ENCODE measurements around the gene ZNF428.
"Not testable (repeated sequence)": the region's sequence is repeated elsewhere in the genome, so short reads cannot be mapped to it uniquely, and the experiment has no call there.

Gene ZNF428

DNA sequence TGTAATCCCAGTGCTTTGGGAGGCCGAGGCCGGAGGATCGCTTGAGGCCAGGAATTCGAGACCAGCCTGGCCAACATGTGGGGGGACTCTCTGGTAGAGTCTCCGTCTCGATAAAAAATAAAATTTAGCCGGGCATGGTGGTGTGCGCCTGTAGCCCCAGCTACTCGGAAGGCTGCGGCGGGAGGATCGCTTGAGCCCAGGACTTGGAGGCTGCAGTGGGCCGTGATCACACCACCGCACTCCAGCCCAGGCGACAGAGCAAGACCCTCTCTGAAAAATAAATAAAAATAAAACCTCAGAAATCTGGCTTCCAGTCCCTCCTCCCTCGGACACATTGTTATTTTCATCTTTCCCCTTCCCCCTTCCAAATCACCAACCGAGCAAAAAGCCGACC, 23.8 kb downstream of the ZNF428 start:
- Mint-ChIP-seq H3K4me1 (ENCODE audit: low read depth) (peaks cover 38% of the 10 kb centered on the region), H3K36me3 (ENCODE audit: low read depth) (peaks cover 33% of the 10 kb centered on the region), H3K9me3 (no peaks in the 10 kb centered on the region), H3K27me3 (no peaks in the 10 kb centered on the region), H3K4me3 (peak overlapping the region; percentile 98), H3K27ac (peak overlapping the region; percentile 92)

DNA sequence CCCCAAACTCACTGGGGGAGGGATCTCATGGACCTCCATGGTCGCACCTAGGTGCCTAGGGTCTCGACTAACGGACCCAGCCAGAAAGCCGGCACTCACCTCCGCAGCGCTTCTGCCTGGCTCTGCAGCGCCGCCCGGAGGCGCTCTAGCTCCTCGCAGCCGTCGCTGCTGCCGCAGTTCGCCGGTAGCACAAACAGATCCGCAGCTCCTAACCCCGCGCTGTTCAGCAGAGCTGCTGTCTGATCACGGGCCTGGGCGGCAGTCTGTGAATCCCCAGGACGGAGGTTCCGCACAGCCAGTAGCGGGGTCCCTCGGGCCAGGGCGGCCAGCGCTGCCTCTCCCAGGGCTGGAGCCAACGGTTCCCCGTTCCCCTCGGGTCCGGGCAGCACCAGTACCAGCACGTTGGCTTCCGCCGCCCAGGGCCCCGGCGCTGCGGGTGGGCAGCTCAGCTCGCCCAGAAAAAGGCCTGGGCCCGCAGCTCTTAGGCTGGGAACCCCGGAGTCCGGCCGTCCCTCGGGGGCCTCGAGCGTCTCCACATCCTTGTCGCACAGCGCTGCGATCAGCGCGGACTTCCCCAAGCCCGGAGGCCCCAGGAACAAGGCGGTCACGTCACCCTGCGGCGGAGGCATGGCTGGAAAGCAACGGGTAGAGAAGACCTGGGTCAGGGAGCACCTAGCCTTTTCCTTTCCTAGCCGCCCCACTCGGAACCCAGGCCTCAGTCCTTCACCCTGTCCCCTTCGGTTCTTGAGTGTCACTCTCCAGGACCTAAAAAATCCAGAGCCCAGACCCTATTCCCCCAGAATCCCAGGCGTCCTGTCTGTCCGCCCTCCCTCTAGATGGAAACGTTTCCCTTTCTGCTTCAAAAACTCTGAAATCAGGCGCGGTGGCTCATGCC, 24.5 kb downstream of the ZNF428 start:
- peak overlapping the region; percentile 92 for H3K27ac Mint-ChIP-seq
- H3K36me3 Mint-ChIP-seq (ENCODE audit: low read depth) = peaks cover 38% of the 10 kb centered on the region
- H3K4me1 Mint-ChIP-seq (ENCODE audit: low read depth) = peaks cover 43% of the 10 kb centered on the region
- H3K27me3 Mint-ChIP-seq = no peaks in the 10 kb centered on the region
- H3K9me3 Mint-ChIP-seq = no peaks in the 10 kb centered on the region
- H3K4me3 Mint-ChIP-seq = peak overlapping the region; percentile 98

DNA sequence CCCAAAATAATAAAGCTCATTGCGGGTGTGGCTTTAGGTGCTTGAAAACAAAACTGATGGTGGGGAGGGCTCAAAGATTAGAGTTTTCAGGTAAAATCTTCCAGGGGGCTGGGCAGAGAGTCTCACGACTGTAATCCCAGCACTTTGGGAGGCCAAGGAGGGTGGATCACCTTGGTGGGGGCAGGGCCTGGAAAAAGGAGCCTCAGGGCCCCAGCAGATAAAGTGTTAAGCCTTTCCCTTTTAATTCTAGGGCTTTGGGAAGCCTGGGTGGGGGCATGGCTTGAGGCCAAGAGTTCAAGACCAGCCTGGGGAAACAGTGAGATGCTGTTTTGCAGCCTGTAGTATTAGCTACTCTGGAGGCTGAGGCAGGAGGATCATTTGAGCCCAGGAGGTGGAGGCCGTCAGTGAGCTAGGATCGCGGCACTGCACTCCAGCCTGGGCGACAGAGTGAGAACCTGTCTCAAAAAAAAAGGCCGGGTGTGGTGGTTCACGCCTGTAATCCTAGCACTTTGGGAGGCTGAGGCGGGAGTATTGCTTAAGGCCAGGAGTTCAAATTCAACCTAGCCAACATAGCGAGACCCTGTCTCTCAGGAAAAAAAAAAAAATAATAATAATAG, 25.2 kb downstream of the ZNF428 start:
- peak overlapping the region; percentile 98 for H3K4me3 Mint-ChIP-seq
- H3K27me3 Mint-ChIP-seq = no peaks in the 10 kb centered on the region
- H3K27ac Mint-ChIP-seq = peak overlapping the region; percentile 47
- peaks cover 37% of the 10 kb centered on the region for H3K36me3 Mint-ChIP-seq (ENCODE audit: low read depth)
- peaks cover 48% of the 10 kb centered on the region for H3K4me1 Mint-ChIP-seq (ENCODE audit: low read depth)
- no peaks in the 10 kb centered on the region for H3K9me3 Mint-ChIP-seq

DNA sequence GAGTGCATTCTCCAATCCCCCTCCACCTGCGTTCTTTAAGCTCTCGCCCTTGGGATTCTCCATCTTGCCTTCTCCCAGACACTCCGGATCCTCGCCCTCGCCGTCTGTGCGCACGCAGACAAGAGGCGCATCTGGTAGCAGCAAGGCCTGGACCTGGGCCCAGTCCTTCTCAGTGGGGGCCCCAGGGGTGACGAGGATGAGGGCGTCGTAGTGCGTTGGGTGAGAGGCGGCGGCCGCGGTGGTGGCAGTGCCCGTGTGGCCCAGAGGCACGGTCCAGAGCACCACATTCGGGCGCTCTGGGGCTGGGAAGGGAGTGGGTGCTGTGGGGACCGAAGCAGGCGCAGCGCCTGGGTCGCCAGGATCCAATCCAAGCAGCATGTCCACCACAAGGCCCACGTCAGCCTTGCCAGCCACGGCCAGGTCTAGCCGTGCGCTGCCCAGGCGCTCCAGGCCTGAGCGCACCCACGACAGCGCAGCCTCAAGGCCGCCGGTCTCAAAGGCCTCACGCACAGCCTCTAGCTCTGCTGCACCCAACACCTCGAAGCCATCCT, 26.6 kb downstream of the ZNF428 start:
- no peaks in the 10 kb centered on the region for H3K9me3 Mint-ChIP-seq
- no peak overlapping the region for H3K27ac Mint-ChIP-seq
- H3K27me3 Mint-ChIP-seq = no peaks in the 10 kb centered on the region
- peaks cover 38% of the 10 kb centered on the region for H3K36me3 Mint-ChIP-seq (ENCODE audit: low read depth)
- peaks cover 42% of the 10 kb centered on the region for H3K4me1 Mint-ChIP-seq (ENCODE audit: low read depth)
- H3K4me3 Mint-ChIP-seq = no peak overlapping the region

DNA sequence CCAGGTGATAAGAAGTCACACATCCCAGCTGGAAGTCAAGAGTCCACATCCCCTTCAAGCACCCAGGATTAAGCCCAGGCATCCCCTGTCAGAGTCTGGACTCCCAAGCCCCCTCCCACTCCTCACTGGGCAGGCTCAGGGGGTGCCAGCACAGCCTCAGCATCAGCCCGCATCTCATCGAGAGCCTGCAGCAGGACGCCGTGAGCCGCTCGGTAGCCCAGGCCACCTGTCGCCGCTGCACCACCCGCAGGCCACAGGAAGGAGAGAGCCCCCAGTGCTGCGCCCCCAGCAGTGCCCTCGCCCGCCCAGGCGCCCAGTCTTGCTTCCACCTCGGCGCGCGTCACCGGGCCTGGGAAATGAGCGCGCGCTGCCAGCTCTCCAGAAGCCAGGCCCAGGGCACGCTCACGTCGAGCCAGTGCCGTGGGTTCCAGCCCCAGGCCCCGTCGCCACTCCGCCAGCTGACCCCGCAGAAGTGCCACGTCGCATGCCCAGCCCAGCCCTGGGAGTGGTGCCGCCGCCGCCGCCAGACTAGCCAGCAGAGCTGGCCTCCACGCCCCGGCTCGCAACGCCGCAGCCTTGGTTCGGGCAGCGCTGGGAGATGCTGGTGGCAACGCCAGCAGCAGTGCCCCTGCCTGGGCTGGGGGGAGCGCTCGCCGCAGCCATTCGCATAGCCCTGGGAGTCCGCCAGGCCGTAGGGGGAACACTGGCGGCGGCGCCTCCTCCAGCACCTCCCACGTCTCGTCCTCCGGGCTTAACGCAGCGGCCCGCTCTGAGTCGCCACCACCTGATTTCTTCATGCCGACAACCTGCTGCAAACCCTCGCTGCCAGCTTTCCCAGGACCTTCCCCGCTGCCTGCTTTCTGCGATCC, 27.3 kb downstream of the ZNF428 start:
- Mint-ChIP-seq H3K9me3 (no peaks in the 10 kb centered on the region), H3K27me3 (no peaks in the 10 kb centered on the region), H3K4me1 (ENCODE audit: low read depth) (peaks cover 35% of the 10 kb centered on the region), H3K4me3 (no peak overlapping the region), H3K36me3 (ENCODE audit: low read depth) (peaks cover 35% of the 10 kb centered on the region), H3K27ac (no peak overlapping the region)

DNA sequence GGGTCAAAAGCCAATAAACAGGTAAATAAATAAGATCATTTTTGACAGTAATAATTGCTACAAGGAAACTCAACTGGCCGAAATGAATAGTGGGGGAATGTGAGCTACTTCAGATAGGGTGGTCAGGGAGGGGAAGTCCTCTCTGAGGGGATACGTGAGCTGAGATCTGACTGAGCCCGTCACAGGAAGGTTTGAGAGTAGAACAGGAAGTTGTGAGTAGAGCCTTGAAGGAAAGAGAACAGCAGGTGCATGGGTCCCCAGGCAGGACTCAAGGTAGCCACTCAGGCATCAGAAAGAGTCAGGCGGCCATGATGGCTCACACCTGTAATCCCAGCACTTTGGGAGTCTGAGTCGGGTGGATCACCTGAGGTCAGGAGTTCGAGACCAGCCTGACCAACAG, 29.8 kb downstream of the ZNF428 start:
- H3K27me3 Mint-ChIP-seq = no peaks in the 10 kb centered on the region
- peaks cover 50% of the 10 kb centered on the region for H3K36me3 Mint-ChIP-seq (ENCODE audit: low read depth)
- H3K27ac Mint-ChIP-seq = peak overlapping the region; percentile 57
- peaks cover 27% of the 10 kb centered on the region for H3K4me1 Mint-ChIP-seq (ENCODE audit: low read depth)
- H3K9me3 Mint-ChIP-seq = no peaks in the 10 kb centered on the region
- no peak overlapping the region for H3K4me3 Mint-ChIP-seq

DNA sequence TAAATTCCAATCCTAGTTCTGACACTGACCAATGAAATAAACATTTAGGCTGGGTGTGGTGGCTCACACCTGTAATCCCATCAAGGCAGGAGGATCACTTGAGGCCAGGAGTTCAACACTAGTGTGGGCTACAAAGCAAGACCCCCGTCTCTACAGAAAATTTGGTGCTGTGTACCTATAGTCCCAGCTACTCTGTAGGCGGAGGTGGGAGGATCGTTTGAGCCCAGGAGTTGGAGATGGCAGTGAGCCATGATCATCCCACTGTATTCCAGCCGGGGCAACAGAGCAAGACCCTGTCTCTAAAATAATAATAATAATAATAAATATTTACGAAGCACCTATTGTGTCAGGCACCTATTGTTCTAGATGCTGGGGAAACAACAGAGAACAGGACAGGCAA, 30.2 kb downstream of the ZNF428 start:
- H3K27me3 Mint-ChIP-seq = no peaks in the 10 kb centered on the region
- peak overlapping the region; percentile 57 for H3K27ac Mint-ChIP-seq
- peaks cover 31% of the 10 kb centered on the region for H3K4me1 Mint-ChIP-seq (ENCODE audit: low read depth)
- H3K36me3 Mint-ChIP-seq (ENCODE audit: low read depth) = peaks cover 50% of the 10 kb centered on the region
- no peak overlapping the region for H3K4me3 Mint-ChIP-seq
- H3K9me3 Mint-ChIP-seq = no peaks in the 10 kb centered on the region

DNA sequence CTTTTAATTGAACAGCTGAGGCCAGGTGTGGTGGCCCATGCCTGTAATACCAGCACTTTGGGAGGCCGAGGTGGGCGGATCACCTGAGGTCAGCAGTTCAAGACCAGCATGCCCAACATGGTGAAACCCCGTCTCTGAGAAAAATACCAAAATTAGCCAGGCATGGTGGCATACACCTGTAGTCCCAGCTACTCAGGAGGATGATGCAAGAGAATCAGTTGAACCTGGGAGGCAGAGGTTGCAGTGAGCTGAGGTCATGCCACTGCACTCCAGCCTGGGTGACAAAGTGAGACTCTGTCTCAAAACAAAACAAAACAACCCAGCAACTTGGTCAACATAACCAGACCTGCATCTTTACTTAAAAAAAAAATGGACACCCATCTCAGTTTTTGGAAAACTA, 32.4 kb downstream of the ZNF428 start:
- H3K9me3 Mint-ChIP-seq, H3K4me3 Mint-ChIP-seq, H3K27ac Mint-ChIP-seq, H3K27me3 Mint-ChIP-seq: not testable (repeated sequence)
- Mint-ChIP-seq H3K36me3 (ENCODE audit: low read depth) (peaks cover 36% of the 10 kb centered on the region), H3K4me1 (ENCODE audit: low read depth) (peaks cover 29% of the 10 kb centered on the region)

DNA sequence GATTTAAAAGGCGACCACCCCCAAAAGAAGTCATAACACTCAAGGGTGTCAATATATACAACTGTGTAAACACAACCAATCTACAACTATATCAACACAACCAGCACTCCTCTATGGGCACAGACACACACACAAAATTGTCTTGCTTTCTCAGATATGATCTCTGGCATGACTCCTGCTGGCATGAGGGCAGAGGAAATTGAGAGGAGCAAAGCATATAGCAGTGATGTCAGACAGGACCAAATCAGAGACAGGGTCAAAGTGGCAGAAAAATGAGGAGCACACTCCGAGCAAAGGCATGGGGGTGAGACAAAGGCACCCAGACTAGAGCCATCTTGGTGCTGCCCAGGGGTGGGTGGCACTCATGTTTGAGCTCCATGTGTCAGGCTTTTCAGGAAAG, 33.1 kb downstream of the ZNF428 start:
- Mint-ChIP-seq H3K9me3 (no peaks in the 10 kb centered on the region), H3K4me3 (no peak overlapping the region), H3K27ac (no peak overlapping the region), H3K27me3 (no peaks in the 10 kb centered on the region), H3K36me3 (ENCODE audit: low read depth) (peaks cover 36% of the 10 kb centered on the region), H3K4me1 (ENCODE audit: low read depth) (peaks cover 36% of the 10 kb centered on the region)

DNA sequence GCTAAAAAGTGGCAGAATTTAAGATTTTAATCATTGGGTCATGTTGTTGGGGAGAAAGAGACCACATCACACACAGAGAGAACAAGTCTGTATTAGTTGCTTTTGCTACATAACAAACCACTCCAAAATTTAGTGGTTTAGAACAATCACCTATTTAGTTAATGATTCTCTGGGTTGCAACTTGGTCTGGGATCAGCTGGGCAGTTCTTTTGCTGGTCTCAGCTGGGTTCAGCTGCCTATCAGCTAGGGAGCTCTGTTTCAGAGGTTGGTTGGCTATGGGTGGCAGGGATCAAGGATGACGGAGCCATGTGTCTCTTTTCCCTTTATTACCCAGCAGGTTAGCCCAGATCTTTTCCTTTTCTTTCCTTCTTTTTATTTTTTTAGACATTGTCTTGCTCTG, 34.9 kb downstream of the ZNF428 start:
- peaks cover 23% of the 10 kb centered on the region for H3K36me3 Mint-ChIP-seq (ENCODE audit: low read depth)
- peak overlapping the region; percentile 32 for H3K27ac Mint-ChIP-seq
- H3K9me3 Mint-ChIP-seq = no peaks in the 10 kb centered on the region
- H3K4me3 Mint-ChIP-seq = no peak overlapping the region
- H3K4me1 Mint-ChIP-seq (ENCODE audit: low read depth) = peaks cover 32% of the 10 kb centered on the region
- H3K27me3 Mint-ChIP-seq = no peaks in the 10 kb centered on the region

DNA sequence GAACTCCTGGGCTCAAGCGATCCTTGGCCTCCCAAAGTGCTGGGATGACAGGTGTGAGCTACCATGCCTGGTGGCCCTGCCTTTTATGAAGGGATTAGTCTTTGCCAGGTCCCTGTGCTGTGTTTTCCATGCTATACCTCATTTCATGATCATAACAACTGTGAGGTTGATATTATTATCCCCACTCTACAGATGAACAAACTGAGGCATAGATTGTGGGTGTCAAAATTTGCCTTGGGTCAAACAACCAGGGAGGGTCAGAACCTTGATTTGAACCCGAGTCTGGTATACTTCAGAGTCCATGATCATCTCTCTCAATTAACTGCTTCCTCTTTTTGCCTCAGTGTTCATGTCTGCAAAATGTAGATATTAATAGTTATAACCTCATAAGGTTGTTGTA, 36.9 kb downstream of the ZNF428 start:
- peaks cover 41% of the 10 kb centered on the region for H3K4me1 Mint-ChIP-seq (ENCODE audit: low read depth)
- peak overlapping the region; percentile 91 for H3K4me3 Mint-ChIP-seq

DNA sequence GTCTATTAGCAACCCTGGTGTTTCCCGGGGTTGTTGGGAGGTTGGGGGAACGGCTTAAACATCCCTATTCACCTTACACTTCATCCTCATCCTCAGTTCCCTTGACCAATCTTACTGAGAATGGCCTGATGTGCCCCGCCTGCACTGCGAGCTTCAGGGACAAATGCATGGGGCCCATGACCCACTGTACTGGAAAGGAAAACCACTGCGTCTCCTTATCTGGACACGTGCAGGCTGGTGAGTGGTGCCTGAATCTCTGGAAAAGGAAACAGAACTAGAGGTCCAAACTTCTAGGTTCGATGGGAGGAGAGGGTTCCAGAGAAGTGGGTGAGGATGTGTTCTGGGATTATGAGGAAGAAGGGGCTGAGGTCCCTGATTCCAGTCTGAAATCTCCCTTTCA, 38.0 kb downstream of the ZNF428 start:
- peak overlapping the region; percentile 91 for H3K4me3 Mint-ChIP-seq
- no peaks in the 10 kb centered on the region for H3K27me3 Mint-ChIP-seq
- H3K9me3 Mint-ChIP-seq = no peaks in the 10 kb centered on the region
- no peak overlapping the region for H3K27ac Mint-ChIP-seq
- peaks cover 12% of the 10 kb centered on the region for H3K36me3 Mint-ChIP-seq (ENCODE audit: low read depth)
- peaks cover 41% of the 10 kb centered on the region for H3K4me1 Mint-ChIP-seq (ENCODE audit: low read depth)

More for the DNA sequence above, 36.9 kb downstream of the ZNF428 start:
- no peaks in the 10 kb centered on the region for H3K9me3 Mint-ChIP-seq
- H3K36me3 Mint-ChIP-seq (ENCODE audit: low read depth) = peaks cover 15% of the 10 kb centered on the region
- no peak overlapping the region for H3K27ac Mint-ChIP-seq
- no peaks in the 10 kb centered on the region for H3K27me3 Mint-ChIP-seq

DNA sequence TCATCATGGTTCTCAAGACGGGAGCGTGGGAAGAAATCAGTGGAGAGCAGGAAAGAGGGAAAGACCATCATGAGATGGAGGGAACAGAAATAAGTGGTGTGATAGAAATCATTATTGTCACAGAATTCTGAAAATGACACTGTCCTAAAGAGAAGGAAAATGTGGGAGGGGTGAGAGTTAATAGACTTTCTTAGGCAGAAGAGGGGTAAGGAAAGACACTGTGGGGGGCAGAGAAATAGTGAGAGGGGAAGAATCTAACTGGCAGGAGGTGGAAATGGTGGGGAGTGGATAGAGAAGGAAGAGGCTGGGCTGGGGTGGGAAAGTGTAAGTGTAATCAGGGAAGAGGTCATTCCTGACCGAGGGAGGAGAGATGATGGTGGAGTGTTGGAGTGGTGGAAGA, 40.6 kb downstream of the ZNF428 start:
- Mint-ChIP-seq H3K27ac (peak overlapping the region; percentile 53), H3K27me3 (no peaks in the 10 kb centered on the region), H3K9me3 (no peaks in the 10 kb centered on the region), H3K4me1 (ENCODE audit: low read depth) (peaks cover 50% of the 10 kb centered on the region), H3K36me3 (ENCODE audit: low read depth) (no peaks in the 10 kb centered on the region), H3K4me3 (peak overlapping the region; percentile 91)

DNA sequence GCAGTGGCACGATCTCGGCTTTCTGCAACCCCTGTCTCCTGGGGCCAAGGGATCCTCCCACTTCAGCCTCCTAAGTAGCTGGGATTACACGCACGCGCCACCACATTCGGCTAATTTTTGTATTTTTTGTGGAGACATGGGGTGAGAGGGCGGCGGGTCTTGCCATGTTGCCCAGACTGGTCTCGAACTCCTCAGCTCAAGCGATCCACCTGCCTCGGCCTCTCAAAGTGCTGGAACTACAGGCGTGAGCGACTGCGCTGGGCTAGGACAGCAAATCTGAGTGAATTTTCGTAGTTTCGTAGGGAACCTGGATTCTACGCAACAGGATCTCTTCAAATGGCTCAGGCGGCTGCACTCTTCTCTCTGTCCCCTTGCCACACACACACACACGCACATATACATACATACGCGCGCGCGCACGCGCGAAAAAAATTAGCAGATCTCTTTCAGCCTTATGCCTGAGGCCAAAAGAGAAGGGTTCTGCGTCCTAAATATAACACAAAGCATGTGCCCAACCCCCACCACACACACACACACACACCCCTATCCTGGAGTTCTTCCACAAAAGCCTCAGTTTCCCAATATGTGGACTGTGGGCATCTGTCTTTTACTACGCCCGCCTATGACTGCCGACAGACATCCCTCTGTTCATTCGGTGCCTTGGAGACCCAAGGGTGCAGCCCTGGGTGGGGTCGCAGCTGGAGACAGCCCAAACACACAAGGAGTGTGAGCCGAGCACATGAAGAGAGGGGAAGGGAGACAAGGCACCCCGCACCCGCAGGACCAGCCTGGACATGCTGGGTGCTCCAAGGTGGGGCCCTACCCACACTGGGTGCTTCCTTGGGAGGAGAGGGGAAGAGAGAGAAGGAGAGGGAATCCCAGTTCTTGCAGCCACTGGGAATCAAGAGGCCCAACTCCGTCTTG, 43.2 kb downstream of the ZNF428 start:
- H3K9me3 Mint-ChIP-seq = no peaks in the 10 kb centered on the region
- H3K27ac Mint-ChIP-seq = peak overlapping the region; percentile 92
- no peaks in the 10 kb centered on the region for H3K27me3 Mint-ChIP-seq
- peak overlapping the region; percentile 90 for H3K4me3 Mint-ChIP-seq
- peaks cover 52% of the 10 kb centered on the region for H3K4me1 Mint-ChIP-seq (ENCODE audit: low read depth)
- peaks cover 7% of the 10 kb centered on the region for H3K36me3 Mint-ChIP-seq (ENCODE audit: low read depth)
